GM10266 (cell line): ENCODE data around the gene UBE2L3.
"Not testable (repeated sequence)": the region's sequence is repeated elsewhere in the genome, so short reads cannot be mapped to it uniquely, and the experiment has no call there.

Source experiments
- DNase-seq: peaks from one replicate; pipeline ENCODE4 v3.0.0; 2012; ENCODE audit errors: extremely low spot score
- TF ChIP-seq, protein P1 (sequence below): IDR thresholded peaks from 2 replicates; pipeline ENCODE4 v1.5.1; 2012; ENCODE audit warnings: mild to moderate bottlenecking, low read depth; ENCODE audit not compliant: control insufficient read depth, insufficient read depth; ENCODE audit errors: missing control alignments

The UBE2L3 gene

GRCh38 chr22:21634081-21634480 is 66.6 kb downstream of the UBE2L3 start:
- no peak for DNase-seq
- TF ChIP-seq, protein P1, sequence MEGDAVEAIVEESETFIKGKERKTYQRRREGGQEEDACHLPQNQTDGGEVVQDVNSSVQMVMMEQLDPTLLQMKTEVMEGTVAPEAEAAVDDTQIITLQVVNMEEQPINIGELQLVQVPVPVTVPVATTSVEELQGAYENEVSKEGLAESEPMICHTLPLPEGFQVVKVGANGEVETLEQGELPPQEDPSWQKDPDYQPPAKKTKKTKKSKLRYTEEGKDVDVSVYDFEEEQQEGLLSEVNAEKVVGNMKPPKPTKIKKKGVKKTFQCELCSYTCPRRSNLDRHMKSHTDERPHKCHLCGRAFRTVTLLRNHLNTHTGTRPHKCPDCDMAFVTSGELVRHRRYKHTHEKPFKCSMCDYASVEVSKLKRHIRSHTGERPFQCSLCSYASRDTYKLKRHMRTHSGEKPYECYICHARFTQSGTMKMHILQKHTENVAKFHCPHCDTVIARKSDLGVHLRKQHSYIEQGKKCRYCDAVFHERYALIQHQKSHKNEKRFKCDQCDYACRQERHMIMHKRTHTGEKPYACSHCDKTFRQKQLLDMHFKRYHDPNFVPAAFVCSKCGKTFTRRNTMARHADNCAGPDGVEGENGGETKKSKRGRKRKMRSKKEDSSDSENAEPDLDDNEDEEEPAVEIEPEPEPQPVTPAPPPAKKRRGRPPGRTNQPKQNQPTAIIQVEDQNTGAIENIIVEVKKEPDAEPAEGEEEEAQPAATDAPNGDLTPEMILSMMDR = no peak

GRCh38 chr22:21634844-21635243 is 67.3 kb downstream of the UBE2L3 start:
- TF ChIP-seq, protein P1 = no peak

DNA sequence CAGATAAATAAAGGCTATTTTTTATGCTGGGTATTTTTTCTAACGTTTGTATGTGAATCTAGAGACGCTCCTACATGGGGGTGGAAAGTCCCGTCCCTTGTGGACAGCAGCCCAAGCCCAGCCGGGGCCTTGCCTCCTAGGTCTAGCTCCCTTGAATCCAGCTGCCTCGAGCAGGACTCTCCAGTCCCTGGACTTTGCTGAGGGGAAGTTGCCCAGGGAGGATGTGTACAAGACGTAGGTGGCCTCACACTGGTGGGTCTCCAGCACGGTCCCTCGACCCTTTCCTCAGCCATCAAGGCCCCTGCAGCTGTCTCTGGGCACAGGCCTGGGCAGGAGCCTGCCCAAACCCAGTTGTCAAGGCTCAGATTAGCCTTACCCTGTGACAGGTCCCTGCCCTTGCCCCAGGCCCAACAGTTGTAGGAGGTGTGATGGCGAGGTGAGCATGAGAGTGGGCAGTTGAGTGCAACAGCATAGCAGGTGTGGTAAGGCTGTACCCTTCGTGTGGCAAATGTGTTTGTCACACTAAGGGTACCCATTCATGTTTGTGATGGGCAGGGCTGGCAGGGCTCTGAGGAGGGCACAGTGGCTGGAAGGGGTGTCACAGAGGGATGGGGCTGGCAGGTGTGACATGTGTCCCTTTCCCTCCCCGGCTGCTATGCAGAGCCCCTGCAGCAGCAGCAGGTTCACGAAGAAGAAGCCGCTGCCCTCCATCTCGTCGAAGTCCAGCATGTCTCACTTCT is 68.4 kb downstream of the UBE2L3 start:
- TF ChIP-seq, protein P1 = no peak
- DNase-seq = no peak

More at GRCh38 chr22:21634844-21635243, 67.3 kb downstream of the UBE2L3 start:
- no peak for DNase-seq

GRCh38 chr22:21636629-21637218 is 69.2 kb downstream of the UBE2L3 start:
- no peak for DNase-seq

DNA sequence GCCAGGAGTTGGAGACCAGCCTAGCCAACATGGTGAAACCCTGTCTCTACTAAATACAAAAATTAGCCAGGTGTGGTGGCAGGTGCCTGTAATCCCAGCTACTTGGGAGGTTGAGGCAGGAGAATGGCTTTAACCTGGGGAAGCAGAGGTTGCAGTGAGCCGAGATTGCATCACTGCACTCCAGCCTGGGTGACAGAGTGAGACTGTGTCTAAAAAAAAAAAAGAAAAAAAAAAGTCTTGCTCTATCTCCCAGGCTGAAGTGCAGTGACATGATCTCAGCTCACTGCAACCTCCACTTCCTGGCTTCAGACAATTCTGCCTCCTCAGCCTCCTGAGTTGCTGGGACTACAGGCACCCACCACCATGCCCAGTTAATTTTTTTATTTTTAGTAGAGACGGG is 69.9 kb downstream of the UBE2L3 start:
- DNase-seq = not testable (repeated sequence)

More at GRCh38 chr22:21636629-21637218, 69.2 kb downstream of the UBE2L3 start:
- TF ChIP-seq, protein P1 = no peak

DNA sequence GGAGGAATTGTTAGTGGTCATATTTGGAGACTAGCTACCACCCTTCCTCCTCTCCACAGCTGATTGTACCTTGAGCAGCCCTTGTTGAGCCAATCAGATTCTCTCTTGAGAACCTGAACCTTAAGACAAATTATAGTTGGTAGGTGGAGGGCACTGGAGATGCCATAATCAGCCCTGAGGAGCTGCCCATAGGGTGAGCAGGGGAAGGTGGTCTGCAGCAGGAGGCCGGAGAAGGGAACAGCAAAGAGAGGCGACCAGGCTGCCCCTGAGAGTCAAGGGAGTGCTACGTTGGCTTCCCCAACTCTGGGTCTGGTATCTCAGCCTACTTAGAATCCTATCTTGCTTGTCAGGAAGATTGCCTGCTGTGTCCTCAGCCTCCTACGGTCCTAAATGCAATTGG is 71.8 kb downstream of the UBE2L3 start:
- DNase-seq = no peak
- TF ChIP-seq, protein P1 = no peak

GRCh38 chr22:21640810-21641209 is 73.3 kb downstream of the UBE2L3 start:
- no peak for DNase-seq
- TF ChIP-seq, protein P1 = no peak
